22Rv1 (cell line): Measurements from ENCODE around the gene ESPNL.

Experiments used
- ZFX ChIP-seq: fragments of 450-650 bp; IDR thresholded peaks from 2 replicates; pipeline ENCODE4 v1.6.1; 2017; ENCODE audit warnings: antibody characterized with exemption, borderline replicate concordance
- TF ChIP-seq, protein P1 (sequence below): fragments of 450-650 bp; IDR thresholded peaks from 2 replicates; pipeline ENCODE4 v1.5.1; 2017; ENCODE audit warnings: mild to moderate bottlenecking

DNA sequence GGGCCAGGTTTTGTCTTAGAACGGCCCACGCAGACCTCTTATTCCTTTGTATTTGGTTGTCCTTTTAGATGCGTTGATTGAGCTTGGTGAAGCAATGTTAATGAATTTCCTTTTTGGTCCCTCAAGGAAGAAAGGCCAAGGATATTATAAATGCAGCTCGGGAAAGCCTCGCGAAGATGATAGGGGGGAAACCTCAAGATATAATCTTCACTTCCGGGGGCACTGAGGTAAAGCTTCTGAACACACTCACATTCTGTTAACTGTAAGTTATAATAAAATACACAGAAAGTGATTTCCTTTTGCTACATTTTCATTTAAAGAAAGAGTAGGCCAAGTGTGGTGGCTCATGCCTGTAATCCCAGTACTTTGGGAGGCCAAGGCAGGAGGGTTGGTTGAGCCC, 32.2 kb upstream of the ESPNL start:
- TF ChIP-seq ZFX, result no peak
- TF ChIP-seq, protein P1, sequence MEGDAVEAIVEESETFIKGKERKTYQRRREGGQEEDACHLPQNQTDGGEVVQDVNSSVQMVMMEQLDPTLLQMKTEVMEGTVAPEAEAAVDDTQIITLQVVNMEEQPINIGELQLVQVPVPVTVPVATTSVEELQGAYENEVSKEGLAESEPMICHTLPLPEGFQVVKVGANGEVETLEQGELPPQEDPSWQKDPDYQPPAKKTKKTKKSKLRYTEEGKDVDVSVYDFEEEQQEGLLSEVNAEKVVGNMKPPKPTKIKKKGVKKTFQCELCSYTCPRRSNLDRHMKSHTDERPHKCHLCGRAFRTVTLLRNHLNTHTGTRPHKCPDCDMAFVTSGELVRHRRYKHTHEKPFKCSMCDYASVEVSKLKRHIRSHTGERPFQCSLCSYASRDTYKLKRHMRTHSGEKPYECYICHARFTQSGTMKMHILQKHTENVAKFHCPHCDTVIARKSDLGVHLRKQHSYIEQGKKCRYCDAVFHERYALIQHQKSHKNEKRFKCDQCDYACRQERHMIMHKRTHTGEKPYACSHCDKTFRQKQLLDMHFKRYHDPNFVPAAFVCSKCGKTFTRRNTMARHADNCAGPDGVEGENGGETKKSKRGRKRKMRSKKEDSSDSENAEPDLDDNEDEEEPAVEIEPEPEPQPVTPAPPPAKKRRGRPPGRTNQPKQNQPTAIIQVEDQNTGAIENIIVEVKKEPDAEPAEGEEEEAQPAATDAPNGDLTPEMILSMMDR, result no peak
